Liver (tissue), 4 donors: ENCODE results near the gene CD200R1L. TPM values are rescaled to one million over a fixed set of nuclear protein-coding genes. Genes with fewer than 3 reads are reported as not detected.

Source experiments
- polyA plus RNA-seq, 2 donors: library from polyadenylated mRNA; stranded (reverse) in 1 of 2; unstranded in 1 of 2; fragments of 200-250 nt in 1 of 2; fragments of >200 nt in 1 of 2; fragmentation: Nextera tagmentation in 1 of 2; extraction: Ambion mirVana in 1 of 2; gene quantifications; one replicate each; pipeline versions ENCODE4 v1.2.1 to v1.2.3, GENCODE V29; 2013 to 2015
- total RNA-seq, 2 donors: library from RNA; depleted of rRNA; stranded (reverse); fragments of >200 nt; gene quantifications; one replicate each; pipeline ENCODE4 v1.2.3, GENCODE V29; 2014
- donor health status: healthy.
- donor health status: healthy.
- donor health status: healthy.

CD200R1L gene
- total and polyA plus RNA-seq, 4 donors, result not detected

Other genes with a start within 250 kb of the CD200R1L start
- 1 to 10 TPM; 1.0 to 1.2 TPM for gene CCDC80, start 205.7 kb downstream of the CD200R1L start, total RNA-seq
- 1 to 10 TPM in 1 of 2 donors, under 1 TPM in 1; 0.17 to 2.1 TPM for gene CCDC80, start 205.7 kb downstream of the CD200R1L start, polyA plus RNA-seq
- gene CD200R1, start 128.2 kb upstream of the CD200R1L start, total RNA-seq, result 1 to 10 TPM in 1 of 2 donors, under 1 TPM in 1; 0.84 to 5.4 TPM
- 1 to 10 TPM in 1 of 2 donors, under 1 TPM in 1; 0.40 to 1.2 TPM for gene CD200R1, start 128.2 kb upstream of the CD200R1L start, polyA plus RNA-seq
- gene GTPBP8, start 144.1 kb upstream of the CD200R1L start, total RNA-seq, result 10 to 100 TPM; 10.1 to 17.6 TPM
- 1 to 10 TPM; 7.4 to 8.4 TPM for gene GTPBP8, start 144.1 kb upstream of the CD200R1L start, polyA plus RNA-seq